NCI-H2227 (cell line): ENCODE measurements around the gene WASHC3.
"Not testable (repeated sequence)": the region's sequence is repeated elsewhere in the genome, so short reads cannot be mapped to it uniquely, and the experiment has no call there.

ENCODE experiments used
- DNase-seq: peaks from one replicate; lab custom pipeline; 2025; ENCODE audit not compliant: unreplicated experiment; lab: John Stamatoyannopoulos, UW

The WASHC3 gene

GRCh38 chr12:102061560-102062418 lies at the start of gene WASHC3:
Gene WASHC3, minus strand, starts transcription at chr12:102061991. Its CDS starts 29 bp downstream, at chr12:102061962.
- DNase-seq, result peak; percentile 97

GRCh38 chr12:102110782-102111181 lies 49.0 kb upstream of the WASHC3 start:
- no peak for DNase-seq

GRCh38 chr12:102107970-102108369 lies 46.2 kb upstream of the WASHC3 start:
- DNase-seq, result no peak

GRCh38 chr12:102106905-102107304 lies 45.1 kb upstream of the WASHC3 start:
- no peak for DNase-seq

GRCh38 chr12:102096855-102097254 lies 35.1 kb upstream of the WASHC3 start:
- no peak for DNase-seq

GRCh38 chr12:102095677-102096263 lies 34.0 kb upstream of the WASHC3 start:
- peak; percentile 23 for DNase-seq

- no peak for DNase-seq
Observed at GRCh38 chr12:102093319-102093718, 31.5 kb upstream of the WASHC3 start.

- not testable (repeated sequence) for DNase-seq
Observed at GRCh38 chr12:102089228-102089835, 27.5 kb upstream of the WASHC3 start.

- no peak for DNase-seq
Observed at GRCh38 chr12:102080842-102081241, 19.1 kb upstream of the WASHC3 start.

GRCh38 chr12:102072092-102072491 lies 10.3 kb upstream of the WASHC3 start:
- DNase-seq, result not testable (repeated sequence)

- DNase-seq, result no peak
Observed at GRCh38 chr12:102069707-102070106, 7.9 kb upstream of the WASHC3 start.

GRCh38 chr12:102067574-102068258 lies 5.9 kb upstream of the WASHC3 start:
- no peak for DNase-seq

GRCh38 chr12:102064476-102064875 lies 2.7 kb upstream of the WASHC3 start:
- DNase-seq, result no peak

- peak; percentile 92 for DNase-seq
Observed at GRCh38 chr12:102063069-102063468, 1.3 kb upstream of the WASHC3 start.

- DNase-seq, result no peak
Observed at GRCh38 chr12:102062419-102062806, 622 bp upstream of the WASHC3 start.

GRCh38 chr12:102061096-102061559 lies 663 bp downstream of the WASHC3 start:
- no peak for DNase-seq

GRCh38 chr12:102059343-102059742 lies 2.4 kb downstream of the WASHC3 start:
- DNase-seq, result no peak

GRCh38 chr12:102054345-102054744 lies 7.4 kb downstream of the WASHC3 start:
- DNase-seq, result no peak

- DNase-seq, result no peak
Observed at GRCh38 chr12:102053062-102053349, 8.8 kb downstream of the WASHC3 start.

GRCh38 chr12:102052192-102053061 lies 9.4 kb downstream of the WASHC3 start:
- DNase-seq, result no peak
